GM18507 (cell line): Measurements from ENCODE around the gene POSTN.

ENCODE experiments used
- DNase-seq: peaks from one replicate; pipeline ENCODE4 v3.0.0; 2011; ENCODE audit warnings: low read depth; ENCODE audit not compliant: insufficient read length; ENCODE audit errors: extremely low spot score
- FAIRE-seq: peaks from 2 replicates; lab custom pipeline; 2011; peaks lifted over from hg19 to GRCh38; lab: Jason Lieb, UNC

Gene POSTN

DNA sequence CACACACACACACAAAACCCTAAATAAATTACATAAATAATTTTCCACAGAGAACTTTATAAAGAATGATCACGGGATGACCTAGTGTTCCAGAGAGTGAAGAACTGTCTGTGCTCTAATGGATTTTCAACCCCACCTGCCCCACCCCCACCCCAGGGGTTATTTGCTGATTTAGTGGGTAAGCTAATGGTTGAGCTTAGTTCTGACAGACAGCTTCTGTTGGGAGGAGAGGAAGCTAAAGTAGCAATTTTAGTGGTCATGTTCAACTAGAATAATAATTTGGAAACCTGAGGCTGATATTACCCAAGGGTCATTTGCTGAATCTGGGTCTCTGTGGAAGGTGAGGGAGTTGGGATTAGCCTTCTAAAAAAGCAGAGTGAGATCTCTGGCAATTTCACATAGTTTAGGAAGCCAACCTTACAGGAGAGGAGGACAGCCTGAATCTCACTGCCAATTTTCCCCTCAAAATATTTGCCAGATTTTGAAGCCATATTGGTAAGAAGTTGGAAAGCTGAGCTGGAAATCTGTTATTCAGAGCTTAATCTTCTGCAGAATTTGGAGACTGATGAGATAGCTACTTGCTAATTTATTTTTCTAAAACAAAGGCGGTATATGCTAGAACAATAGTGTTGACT, 68.7 kb downstream of the POSTN start:
- FAIRE-seq: no peak
- no peak for DNase-seq

DNA sequence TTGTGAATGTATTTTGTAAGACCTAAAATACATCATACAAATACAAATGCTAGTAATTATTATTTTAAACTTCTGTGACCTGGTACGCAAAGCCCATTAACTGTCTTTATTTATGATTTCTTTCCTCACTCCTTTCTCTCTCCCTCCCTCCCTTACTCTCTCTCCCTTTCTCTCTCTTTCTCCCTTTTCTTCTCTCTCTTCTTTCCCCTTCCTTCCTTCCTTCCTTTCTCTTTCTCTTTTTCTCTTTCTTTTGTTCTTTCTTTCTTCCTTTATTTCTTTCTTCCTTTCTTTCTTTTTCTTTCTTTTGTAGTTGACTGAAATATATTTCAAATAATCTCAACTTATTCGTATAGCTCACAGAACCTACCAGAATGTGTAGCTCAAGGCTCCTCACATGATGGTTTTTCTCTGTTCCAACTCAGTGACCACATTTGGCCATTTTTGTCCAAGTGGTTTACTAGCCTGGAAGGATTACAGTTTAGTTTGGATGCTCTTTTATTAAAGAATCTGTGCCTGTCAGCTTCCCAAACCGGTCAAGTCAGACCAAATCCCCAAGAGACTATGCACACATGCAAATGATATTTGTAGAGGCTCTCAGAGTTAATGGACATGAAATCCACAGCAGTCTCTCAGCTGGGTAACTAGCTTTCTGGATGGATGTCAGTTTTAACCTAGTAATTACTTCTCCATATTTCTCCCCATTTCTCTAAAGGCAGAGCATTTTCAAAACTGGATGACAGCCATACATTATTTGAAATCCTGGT, 71.7 kb downstream of the POSTN start:
- no peak for DNase-seq
- no peak for FAIRE-seq

DNA sequence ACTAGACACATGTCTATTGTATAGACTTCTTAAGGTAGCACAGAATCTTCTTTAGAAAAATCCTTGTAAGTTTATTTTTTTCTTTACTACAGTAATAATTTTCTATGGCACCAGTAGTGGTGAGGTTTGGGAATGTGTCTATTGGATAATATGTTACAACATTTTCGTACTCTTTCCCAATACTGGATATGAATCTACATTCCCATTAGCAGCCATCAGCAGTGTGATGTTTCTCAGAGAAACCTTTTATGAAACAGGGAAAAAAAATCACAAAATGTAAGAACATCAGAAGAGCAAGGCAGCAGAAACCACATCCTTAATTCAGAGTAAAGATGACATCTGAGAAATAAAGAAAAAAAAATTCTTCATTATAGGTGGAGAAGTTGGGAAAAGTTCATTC, 83.3 kb downstream of the POSTN start:
- DNase-seq (no peak), FAIRE-seq (no peak)
